Nephron progenitor cell (in vitro differentiated cells): ENCODE data around the gene SLC8A1.

Source experiments
- DNase-seq: peaks from one replicate; pipeline ENCODE4 v3.0.0; 2021
- H3K27ac Mint-ChIP-seq: 2 replicates; pipeline ENCODE4 v1.8.0; 2021; ENCODE audit warnings: mild to moderate bottlenecking, moderate library complexity, mixed read lengths
- H3K27me3 Mint-ChIP-seq: 2 replicates; pipeline ENCODE4 v1.8.0; 2021; ENCODE audit warnings: mild to moderate bottlenecking, low read depth, mixed read lengths; ENCODE audit not compliant: poor library complexity
- H3K36me3 Mint-ChIP-seq: 2 replicates; pipeline ENCODE4 v1.8.0; 2021; ENCODE audit warnings: low read depth, mixed read lengths
- H3K4me1 Mint-ChIP-seq: 2 replicates; pipeline ENCODE4 v1.8.0; 2021; ENCODE audit warnings: mixed read lengths
- H3K4me3 Mint-ChIP-seq: 2 replicates; pipeline ENCODE4 v1.8.0; 2021; ENCODE audit warnings: mild to moderate bottlenecking, moderate library complexity, mixed read lengths
- H3K9me3 Mint-ChIP-seq: 2 replicates; pipeline ENCODE4 v1.8.0; 2021; ENCODE audit warnings: mild to moderate bottlenecking, moderate library complexity, mixed read lengths
- TF ChIP-seq, protein P1 (sequence below): fragments of 200-600 bp; sonication (generic); IDR thresholded peaks from 2 replicates; pipeline ENCODE4 v1.5.0; 2021; ENCODE audit warnings: antibody characterized with exemption

SLC8A1 gene

DNA sequence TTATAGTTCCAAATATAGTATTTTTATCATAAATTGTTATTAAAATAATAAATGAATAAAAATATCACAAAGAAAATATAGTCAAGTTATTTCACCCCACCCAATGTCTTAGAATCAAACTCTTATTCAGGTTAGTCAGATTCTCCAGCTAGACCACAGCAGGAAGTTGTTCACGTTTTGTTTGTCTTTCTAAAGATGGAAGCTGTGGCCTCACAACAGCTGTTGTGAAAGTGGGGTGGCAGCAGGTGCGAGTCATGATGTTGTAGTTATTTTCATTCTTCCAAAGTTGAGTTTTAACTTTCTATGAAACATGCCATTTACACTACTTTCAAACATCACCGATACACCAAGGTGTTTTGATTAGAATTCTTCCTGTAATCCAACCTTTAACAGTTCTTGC, 272.9 kb downstream of the SLC8A1 start:
- H3K9me3 Mint-ChIP-seq, result no peaks in the 10 kb centered on the region
- H3K27ac Mint-ChIP-seq, result no peak overlapping the region
- DNase-seq, result no peak
- H3K4me1 Mint-ChIP-seq, result no peaks in the 10 kb centered on the region
- TF ChIP-seq, protein P1, sequence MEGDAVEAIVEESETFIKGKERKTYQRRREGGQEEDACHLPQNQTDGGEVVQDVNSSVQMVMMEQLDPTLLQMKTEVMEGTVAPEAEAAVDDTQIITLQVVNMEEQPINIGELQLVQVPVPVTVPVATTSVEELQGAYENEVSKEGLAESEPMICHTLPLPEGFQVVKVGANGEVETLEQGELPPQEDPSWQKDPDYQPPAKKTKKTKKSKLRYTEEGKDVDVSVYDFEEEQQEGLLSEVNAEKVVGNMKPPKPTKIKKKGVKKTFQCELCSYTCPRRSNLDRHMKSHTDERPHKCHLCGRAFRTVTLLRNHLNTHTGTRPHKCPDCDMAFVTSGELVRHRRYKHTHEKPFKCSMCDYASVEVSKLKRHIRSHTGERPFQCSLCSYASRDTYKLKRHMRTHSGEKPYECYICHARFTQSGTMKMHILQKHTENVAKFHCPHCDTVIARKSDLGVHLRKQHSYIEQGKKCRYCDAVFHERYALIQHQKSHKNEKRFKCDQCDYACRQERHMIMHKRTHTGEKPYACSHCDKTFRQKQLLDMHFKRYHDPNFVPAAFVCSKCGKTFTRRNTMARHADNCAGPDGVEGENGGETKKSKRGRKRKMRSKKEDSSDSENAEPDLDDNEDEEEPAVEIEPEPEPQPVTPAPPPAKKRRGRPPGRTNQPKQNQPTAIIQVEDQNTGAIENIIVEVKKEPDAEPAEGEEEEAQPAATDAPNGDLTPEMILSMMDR, result no peak
- no peaks in the 10 kb centered on the region for H3K36me3 Mint-ChIP-seq
- peaks cover 4% of the 10 kb centered on the region for H3K27me3 Mint-ChIP-seq
- no peak overlapping the region for H3K4me3 Mint-ChIP-seq

- H3K27me3 Mint-ChIP-seq, result peaks cover 4% of the 10 kb centered on the region
- TF ChIP-seq, protein P1, result no peak
- no peaks in the 10 kb centered on the region for H3K36me3 Mint-ChIP-seq
- no peak overlapping the region for H3K4me3 Mint-ChIP-seq
- no peaks in the 10 kb centered on the region for H3K4me1 Mint-ChIP-seq
- no peak overlapping the region for H3K27ac Mint-ChIP-seq
- H3K9me3 Mint-ChIP-seq, result no peaks in the 10 kb centered on the region
- DNase-seq, result no peak
These were observed 273.6 kb downstream of the SLC8A1 start for GRCh38 chr2:40178171-40178778.

DNA sequence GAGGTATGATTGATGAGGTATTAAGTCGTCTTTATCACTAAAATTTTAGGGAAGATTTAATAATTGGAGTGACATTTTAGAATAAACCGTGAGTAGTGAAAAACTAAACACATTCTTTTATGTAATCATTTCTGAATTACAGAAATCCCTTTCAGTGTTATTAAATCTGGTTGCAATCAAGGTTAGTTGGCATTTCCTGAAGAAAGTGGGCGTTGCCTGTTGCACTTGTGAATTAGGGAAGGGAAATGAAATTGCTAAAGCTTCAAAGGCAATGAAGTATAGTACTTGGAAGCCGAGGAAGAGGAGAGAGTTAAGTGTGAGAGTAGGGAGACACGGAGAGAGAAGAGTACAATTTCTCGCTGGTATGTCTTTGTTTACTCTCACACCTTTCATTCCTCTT, 274.5 kb downstream of the SLC8A1 start:
- DNase-seq, result no peak
- Mint-ChIP-seq H3K36me3 (no peaks in the 10 kb centered on the region), H3K27me3 (peaks cover 4% of the 10 kb centered on the region), H3K27ac (no peak overlapping the region), H3K9me3 (no peaks in the 10 kb centered on the region), H3K4me1 (no peaks in the 10 kb centered on the region), H3K4me3 (no peak overlapping the region)
- TF ChIP-seq, protein P1, result no peak

DNA sequence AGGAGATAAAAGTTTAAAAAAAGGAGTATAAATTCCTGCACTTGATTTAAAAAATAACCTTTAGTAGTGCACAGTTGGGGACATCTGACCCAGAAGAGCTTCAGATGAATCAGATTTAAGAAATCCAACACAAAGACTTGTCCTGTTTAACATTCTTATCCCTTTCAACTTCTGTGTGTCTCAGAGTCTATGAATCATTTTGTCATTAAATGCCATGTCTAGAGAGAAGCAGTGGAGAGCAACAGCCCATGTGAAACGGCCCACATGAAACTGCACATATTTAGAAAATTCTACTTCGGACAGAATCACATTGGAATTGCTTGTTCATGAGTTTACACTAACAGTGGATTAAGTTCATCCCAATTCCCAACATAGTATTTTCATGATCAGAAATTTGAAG, 278.6 kb downstream of the SLC8A1 start:
- Mint-ChIP-seq H3K9me3 (no peaks in the 10 kb centered on the region), H3K4me1 (no peaks in the 10 kb centered on the region), H3K27me3 (no peaks in the 10 kb centered on the region), H3K27ac (peak overlapping the region; percentile 30), H3K36me3 (no peaks in the 10 kb centered on the region), H3K4me3 (no peak overlapping the region)
- no peak for DNase-seq
- TF ChIP-seq, protein P1, result no peak

- no peaks in the 10 kb centered on the region for H3K27me3 Mint-ChIP-seq
- TF ChIP-seq, protein P1, result no peak
- H3K9me3 Mint-ChIP-seq, result no peaks in the 10 kb centered on the region
- DNase-seq, result no peak
- H3K4me1 Mint-ChIP-seq, result no peaks in the 10 kb centered on the region
- H3K36me3 Mint-ChIP-seq, result no peaks in the 10 kb centered on the region
- no peak overlapping the region for H3K27ac Mint-ChIP-seq
- H3K4me3 Mint-ChIP-seq, result no peak overlapping the region
These were observed 282.0 kb downstream of the SLC8A1 start for GRCh38 chr2:40169856-40170255.

DNA sequence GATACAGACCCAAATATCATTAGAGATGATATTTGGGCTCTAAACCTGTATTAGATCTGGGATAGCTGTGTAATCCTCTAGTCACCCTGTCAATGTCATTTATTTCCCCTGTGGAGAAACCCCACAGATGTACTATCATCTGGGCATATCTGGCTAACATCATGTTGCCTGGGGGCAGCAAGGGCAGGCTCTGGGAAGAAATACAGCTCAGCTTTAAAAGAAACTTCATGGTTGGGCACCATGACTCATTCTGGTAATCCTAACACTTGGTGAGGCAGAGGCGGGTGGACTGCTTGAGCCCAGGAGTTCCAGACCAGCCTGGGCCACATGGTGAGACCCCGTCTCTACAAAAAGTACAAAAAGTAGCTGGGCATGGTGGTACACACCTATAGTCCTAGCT, 282.5 kb downstream of the SLC8A1 start:
- TF ChIP-seq, protein P1, result no peak
- Mint-ChIP-seq H3K9me3 (no peaks in the 10 kb centered on the region), H3K4me1 (no peaks in the 10 kb centered on the region), H3K4me3 (no peak overlapping the region), H3K27me3 (no peaks in the 10 kb centered on the region), H3K27ac (no peak overlapping the region), H3K36me3 (no peaks in the 10 kb centered on the region)
- DNase-seq, result no peak
